HG02981 (cell line): ENCODE measurements around the gene GADD45B.
"Not testable (repeated sequence)": the region's sequence is repeated elsewhere in the genome, so short reads cannot be mapped to it uniquely, and the experiment has no call there.

Experiments
- ATAC-seq: cut with Tn5 transposase; IDR thresholded peaks from one replicate; pipeline ENCODE4 v1.9.1; 2021; ENCODE audit warnings: mild to moderate bottlenecking, moderate library complexity; ENCODE audit not compliant: unreplicated experiment

Gene GADD45B

DNA sequence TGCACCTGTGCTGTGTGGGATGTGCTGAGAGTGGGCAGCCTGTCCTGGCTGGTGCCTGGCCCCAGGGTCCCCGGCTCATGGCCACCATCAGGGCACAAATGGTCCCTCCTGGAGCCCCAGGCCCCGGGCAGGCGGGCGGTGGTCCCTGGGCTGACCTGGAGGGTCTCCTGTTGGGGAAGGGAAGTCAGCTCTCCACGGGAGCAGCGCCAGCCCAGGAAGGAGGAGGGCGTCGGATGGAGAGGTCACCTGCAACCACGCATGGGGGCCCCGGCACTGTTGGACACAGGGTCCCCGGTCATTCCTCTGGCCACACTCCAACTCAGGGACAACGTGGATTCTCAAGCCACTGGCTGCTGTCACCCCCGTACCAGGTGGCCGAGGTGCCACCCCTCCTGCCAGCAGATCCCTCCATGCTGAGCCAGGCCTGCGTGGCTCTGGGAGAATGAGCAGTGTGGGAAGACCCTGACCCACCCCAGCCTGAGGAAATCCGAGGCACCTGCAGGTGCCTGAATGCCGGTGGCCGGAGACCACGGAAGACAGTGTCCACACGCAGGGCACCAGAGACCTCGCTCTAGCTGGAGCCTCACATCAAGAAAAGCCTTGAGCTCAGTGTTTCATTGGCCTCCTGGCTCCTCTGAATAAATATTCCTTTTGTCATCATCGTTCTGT is 32.7 kb upstream of the GADD45B start:
- ATAC-seq: no peak

DNA sequence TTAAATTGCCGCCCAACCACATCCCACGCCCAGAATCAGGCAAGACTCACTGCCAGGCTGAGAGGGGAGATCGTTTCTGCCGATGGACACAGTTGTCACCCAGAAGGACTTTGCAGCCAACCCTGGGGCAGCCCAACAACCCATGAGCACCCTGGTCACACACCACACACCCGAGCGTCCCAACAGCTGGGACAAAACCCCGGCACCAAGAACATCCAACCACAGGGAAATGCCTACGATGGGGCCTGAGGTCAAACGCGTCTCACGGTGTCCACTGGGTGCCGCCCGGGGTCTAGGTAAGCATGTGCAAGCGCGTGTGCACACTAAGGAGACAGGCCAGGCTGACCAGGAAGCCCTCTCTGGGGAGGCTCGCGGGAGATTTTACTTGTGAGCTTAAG is 32.1 kb upstream of the GADD45B start:
- ATAC-seq: no peak

DNA sequence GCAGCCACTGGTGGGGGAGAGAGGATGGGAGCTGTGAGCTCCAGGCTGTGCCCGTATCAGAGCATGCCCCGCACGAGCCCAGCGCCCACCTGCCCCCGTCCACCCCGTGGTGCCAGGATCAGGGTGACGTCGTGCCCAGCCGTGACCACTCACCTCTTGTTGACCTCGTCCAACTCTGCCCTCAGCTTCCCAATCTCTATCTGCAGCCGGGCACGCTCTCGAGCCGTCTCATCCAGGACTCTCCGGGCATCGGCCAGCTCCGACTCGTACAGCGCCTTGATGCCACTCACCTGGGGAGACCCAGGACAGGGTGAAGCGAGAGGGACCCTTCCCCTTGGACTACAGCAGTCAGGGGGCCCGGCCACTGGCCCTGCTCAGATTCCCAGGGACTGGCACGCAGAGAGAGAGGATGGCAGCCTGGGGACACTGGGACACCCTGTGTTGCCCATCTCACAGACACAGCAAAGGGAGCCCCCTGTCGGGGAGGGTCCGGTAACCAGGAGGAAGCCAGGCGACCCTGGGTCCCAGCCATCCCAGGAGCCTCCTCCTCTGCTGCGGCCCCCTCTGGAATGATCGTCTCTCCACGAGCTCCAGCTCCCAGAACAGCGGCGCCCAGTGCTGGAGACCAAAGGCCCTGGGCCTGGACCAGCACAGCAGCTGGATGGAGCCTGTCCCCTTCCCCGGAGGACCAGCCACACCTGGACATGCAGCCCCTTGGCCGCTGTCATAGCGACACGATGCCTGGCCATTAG is 31.5 kb upstream of the GADD45B start:
- ATAC-seq: no peak

DNA sequence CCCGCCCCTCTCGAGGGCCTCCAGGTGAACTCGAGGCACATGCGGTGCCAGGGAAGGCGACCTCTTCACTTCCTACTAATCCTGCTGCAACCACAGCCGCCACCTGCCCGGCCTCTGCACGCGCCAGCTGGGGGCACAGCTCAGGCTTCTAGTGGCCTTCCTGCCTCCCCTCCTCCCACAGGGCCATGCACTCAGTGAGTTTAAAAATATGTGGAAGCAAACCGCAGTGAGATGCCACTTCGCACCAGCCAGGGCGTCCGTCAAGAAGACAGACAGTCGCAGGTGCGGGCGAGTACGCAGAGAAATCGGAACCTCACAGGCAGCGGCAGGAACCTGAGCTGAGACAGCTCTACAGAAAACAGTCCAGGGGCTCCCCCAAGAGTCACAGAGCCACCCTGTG is 29.5 kb upstream of the GADD45B start:
- ATAC-seq: no peak

DNA sequence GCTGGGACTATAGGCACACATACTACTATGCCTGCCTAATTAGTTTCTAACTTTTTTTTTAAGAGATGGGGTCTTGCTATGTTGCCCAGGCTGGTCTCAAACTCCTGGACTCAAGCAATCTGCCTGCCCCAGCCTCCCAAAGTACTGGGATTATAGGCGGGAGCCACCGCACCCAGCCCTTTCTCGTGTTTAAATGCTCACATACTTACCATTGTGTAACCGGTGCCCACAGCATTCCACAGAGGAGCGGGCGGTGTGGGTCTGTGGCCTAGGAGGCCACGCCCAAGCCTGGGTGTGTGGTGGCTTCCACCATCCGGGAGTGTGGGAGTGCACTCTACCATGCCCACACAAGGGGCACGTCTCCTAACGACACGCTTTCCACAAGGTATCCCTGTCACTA is 26.9 kb upstream of the GADD45B start:
- ATAC-seq: no peak

DNA sequence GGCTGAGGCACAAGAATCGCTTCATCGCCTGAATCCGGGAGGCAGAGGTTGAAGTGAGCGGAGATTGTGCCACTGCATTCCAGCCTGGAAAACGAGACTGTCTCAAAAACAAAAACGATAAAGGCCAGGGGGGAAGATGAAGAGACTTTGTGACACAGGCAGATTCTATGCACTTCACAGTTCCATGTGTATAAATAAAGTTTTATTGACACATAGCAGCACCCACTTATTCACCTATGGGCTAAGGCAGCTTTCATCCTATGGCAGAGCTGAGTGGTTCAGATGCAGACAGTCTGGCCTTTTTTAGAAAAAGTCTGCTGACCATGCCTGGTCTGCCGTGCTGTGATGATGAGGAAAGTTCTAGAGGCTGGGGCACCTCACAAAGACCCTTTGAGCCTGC is 24.8 kb upstream of the GADD45B start:
- no peak for ATAC-seq

DNA sequence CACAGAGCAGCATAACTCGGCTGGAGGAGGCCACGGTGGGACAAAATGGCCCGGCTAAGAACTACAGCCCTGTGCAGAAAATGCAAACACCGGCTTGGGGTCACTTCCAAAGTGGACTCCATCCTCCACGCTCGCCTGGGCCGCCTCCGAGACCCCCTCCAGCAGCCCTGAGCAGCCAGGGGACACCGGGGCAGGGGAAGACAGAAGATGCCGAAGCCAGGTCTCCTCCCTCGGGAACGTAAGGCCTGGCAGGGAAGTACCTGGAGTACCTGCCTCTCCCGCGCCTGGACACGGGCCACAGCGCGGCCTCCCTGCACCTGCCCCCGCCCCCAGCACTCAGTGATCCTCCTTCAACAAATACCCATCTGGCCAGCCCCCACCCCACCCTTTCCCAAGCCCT is 24.2 kb upstream of the GADD45B start:
- ATAC-seq: no peak

DNA sequence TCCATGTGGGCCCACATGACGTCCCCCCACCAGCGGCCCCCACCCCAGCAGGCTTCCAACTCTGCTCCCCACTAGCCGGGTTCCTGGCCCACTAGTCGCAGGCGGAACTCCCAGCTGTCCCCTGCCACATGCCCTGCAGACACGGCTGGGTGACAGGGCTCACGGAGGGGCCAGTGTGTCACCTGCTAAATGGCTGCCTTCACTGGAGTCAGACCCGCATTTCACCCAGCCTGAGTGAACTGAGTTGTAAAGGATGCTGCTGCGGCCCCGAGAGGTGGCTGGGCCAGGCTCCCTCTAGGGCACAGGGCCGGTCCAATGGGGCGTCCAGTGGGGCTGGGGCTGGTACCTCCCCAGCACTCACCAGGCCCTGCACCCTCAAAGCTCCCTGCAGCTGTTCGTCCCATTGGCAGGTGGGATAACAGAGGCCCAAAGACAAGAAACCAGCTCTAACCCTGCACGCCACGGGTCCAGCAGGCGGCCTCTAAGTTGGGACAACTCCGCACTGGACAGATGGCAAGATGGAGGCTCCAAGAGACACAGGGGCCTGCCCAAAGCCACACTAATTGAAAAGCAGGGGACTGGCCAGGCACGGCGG is 22.4 kb upstream of the GADD45B start:
- no peak for ATAC-seq

DNA sequence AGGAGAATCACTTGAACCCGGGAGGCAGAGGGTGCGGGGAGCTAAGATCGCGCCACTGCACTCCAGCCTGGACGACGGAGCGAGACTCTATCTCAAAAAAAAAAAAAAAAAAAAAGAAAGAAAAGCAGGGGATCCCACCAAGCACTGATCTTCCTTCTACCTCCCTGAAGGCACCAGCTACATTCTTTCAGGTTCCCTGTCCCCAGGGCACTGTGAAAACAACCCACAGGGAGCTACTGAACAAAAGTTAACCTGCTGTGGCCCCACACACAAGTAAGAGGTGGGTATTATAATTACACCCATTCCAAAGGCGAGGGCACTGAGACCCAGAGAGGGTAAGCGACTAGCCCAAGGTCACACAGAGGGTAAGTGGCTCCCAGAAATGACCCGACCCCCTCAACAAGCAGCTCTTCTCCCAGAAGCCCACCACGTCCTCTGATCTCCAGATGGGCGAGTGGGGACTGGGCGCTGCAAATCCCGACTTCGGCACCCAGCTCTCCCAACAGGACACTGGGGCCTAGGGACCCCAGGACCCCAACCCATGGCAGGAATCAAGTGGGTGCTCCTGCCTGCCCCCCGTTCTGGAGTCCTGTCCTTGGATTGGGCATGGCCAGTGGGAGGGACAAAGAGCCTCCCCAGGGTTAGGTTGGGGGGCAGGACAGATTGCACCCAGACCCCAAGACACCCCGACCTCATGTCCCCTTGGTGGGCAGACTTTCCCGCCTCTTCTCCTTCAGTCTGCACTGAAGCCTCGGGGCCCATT is 21.5 kb upstream of the GADD45B start:
- ATAC-seq: no peak

DNA sequence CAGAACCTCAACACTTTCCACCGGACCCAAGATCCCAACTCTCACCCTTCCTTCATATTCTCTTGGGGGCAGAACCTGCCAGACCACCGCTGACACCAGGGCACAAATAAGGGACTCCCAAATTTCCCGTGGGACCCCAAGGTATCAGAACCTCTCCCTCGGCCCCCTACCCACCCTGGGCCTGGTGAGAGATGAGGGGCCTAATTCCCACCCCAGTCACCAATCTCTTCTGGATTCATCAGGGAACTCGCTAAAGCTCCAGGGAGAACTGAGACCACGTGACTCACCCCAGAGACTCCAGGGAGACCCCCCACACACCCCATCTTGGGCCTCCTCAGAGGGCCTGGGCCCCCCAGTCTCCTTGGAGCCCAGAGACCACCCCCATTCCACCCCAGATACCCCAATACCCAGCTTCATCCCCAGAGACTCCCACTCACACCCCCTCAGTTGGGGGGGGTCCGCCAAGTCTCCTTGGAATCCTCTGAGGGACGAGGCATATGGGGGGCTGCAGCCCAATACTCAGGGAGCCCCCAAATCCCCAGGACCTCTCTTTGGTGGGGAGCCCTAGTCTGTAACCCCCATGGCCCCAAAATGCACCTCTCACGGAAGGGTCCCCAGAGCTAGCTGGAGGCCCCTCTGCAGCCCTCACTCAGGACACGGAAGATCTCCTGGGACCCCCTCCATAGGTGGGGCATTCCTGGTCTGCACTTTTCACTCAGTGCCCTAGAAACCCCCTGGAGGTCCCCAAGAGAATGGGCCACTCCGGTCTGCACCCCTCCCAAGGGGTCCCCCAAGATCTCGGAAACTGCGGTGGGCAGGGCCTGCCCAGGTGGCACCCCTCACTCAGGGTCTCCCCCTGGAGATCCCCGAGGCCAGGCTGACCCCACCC is 20.7 kb upstream of the GADD45B start:
- no peak for ATAC-seq

DNA sequence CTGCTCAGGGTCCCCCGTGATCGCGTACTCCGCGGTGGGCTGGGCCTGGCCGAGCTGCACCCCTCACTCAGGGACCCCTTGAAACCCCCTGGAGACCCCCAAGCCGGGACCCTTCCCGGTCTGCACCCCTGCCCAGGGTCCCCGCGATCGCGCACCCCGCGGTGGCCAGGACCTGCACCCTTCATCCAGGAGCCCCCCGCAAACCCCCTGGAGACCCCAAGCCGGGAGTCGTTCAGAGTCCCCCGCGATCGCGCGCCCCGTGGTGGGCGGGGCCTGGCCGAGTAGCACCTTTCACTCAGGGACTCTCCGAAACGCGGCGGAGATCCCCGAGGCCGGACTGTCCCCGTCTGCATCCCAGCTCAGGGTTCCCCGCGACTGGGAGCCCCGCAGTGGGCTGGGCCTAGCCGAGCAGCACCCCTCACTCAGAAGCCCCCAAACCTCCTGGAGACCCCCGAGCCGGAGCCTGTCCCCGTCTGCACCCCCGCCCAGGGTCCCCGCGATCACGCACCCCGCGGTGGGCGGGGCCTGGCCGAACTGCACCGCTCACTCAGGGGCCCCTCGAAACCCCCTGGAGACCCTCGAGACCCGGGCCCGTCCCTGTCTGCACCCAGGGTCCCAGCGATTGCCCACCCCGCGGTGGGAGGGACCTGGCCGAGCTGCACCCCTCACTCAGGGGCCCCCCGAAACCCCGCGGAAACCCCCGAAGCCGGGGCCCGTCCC is 19.9 kb upstream of the GADD45B start:
- peak; percentile 28 for ATAC-seq

DNA sequence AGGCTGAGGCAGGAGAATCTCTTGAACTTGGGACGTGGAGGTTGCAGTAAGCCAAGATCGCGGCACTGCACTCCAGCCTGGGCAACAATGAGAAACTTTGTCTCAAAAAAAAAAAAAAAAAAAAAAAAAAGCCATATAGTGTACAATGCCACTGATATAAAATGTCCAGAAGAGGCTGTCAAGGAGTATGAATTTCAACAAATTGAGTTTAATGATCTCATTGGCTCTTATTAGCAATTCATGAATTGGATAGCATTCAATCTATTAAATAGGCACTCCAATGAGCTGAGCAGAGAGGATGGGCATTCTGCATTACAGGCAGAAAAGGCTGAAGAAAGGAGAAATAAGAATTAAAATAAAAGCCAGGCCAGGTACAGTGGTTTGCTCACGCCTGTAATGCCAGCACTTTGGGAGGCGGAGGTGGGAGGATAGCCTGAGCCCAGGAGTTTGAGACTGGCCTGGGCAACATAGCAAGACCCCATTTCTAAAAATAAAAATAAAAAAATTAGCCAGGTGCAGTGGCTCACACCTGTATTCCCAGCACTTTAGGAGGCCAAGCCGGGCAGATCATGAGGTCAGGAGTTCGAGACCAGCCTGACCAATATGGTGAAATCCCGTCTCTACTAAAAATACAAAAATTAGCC is 18.4 kb upstream of the GADD45B start:
- ATAC-seq: no peak

DNA sequence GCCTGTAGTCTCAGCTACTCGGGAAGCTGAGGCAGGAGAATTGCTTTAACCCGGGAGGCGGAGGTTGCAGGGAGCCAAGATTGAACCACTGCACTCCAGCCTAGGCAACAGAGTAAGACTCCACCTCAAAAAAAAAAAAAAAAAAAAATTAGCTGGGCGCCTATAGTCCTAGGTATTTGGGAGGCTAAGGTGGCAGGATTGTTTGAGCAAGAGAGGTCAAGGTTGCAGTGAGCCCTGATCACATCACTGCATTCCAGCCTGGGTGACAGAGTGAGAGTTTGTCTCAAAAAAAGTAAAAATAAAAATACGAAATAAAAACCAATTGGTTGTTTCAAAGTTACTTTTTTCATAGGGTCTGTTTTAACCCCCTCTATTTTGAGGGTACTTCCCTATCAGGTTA is 17.9 kb upstream of the GADD45B start:
- ATAC-seq: no peak

DNA sequence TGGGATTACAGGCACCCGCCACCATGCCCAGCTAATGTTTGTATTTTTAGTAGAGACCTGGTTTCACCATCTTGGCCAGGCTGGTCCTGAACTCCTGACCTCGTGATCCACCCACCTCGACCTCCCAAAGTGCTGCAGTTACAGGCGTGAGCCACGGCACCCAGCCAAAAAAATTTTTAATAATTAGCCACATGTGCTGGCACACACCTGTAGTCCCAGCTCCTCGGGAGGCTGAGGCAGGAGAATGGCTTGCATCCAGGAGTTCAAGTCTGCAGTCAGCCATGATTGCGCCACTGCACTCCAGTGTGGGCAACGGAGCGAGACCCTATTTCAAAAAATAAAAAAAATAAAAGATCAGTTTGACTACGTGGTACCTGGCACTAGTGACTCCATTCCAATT is 17.2 kb upstream of the GADD45B start:
- ATAC-seq: not testable (repeated sequence)

DNA sequence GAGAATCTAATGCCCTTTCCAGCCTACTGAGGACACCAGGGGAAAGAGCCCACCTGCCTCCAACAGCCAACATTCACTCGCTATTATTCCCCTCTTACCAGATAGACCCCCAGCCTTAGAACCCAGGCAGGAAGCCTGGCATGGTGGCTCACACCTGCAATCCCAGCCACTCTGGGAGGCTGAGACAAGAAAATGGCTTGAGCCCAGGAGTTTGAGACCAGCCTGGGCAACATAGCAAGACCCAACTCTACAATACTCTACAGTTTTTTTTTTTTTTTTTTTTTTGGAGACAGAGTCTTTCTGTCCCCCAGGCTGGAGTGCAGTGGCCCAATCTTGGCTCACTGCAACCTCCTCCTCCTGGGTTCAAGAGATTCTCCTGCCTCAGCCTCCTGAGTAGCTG is 15.7 kb upstream of the GADD45B start:
- ATAC-seq: no peak

DNA sequence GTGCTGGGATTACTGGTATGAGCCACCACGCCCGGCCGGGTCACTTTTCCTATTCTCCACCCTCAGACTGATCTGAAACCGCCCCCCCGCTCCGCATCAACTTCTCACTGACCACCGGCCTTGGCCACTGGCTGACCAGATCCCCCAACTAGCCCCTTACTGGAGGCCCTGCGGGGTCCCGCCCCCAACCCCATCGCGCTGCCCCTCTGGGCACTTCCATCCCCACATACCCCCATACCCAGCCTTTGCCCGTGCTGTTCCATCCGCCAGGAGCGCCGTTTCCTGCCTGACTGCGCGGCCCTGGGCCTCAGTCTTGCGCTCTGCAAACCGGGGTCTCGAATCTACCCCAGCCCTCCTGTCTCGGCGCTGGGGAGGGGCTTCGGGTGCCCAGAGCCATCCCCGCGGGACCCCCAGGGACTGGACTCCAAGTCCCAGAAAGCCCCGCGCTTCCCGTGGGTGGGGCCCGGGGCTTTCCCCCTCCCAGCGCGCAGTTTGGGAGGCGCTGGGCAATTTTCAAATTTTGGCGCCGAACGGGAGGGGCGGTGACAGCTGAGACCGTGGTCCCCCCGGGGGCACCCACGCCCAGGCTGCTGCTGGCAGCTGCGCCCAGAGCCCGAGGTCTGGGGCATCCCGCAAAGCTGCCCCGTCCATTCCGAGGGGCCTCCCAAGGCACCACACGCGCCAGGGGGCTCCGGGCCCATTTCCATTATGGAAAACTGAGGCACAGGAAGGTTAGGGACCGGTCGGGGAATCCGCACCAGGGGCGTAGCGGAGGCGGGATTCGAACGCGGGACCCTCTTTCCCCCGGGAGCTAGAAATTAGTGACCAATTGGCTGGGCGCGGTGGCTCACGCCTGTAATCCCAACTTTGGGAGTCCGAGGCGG is 13.9 kb upstream of the GADD45B start:
- ATAC-seq: no peak

DNA sequence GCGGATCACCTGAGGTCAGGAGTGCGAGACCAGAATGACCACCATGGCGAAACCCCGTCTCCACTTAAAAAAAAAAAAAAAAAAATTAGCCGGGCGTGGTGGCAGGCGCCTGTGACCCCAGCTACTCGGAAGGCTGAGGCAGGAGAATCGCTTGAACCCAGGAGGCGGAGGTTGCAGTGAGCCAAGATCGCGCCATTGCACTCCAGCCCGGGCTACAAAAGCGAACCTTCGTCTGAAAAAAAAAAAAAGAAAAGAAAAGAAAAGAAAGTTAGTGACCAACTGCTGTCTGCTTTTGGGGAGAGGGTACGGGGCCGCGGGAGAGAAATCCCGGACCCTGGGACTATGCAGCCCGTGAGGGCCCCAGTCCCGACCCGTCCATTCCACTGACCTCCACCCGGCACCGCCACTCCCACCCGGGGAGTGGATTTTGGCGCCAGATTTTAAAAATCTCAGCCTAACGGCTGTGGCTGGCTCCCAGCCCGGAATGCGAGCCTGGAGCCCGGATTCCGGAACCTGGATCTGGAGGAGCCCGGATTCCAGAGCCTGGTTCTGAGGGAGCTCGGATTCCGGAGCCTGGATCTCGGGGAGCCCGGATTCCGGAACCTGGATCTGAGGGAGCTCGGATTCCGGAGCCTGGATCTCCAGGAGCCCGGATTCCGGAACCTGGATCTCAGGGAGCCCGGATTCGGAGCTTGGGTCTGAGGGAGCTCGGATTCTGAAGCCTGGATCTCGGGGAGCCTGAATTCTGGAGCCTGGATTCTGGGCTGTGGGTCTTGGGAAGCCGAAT is 13.1 kb upstream of the GADD45B start:
- ATAC-seq: no peak

DNA sequence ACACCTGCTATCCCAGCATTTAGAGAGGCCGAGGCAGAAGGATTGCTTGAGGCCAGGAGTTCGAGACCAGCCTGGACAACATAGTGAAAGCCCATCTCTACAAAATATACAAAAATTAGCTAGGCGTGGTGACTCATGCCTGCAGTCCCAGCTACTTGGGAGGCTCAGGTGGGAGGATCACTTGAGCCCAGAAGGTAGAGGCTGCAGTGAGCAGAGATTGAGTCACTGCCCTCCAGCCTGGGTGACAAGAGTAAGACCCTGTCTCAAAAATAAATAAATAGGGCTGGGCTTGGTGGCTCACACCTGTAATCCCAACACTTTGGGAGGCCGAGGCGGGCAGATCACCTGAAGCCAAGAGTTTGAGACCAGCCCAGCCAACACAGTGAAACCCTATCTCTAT is 12.2 kb upstream of the GADD45B start:
- not testable (repeated sequence) for ATAC-seq
